CD14-positive monocyte (primary cell): ENCODE measurements around the gene PLEKHA7. TPM values are rescaled to one million over a fixed set of nuclear protein-coding genes. Genes with fewer than 3 reads are reported as not detected.

Experiments used
- DNase-seq, 3 donors: peaks; one replicate each; pipeline ENCODE4 v3.0.0-alpha.2; 2011 to 2022
- H2AFZ ChIP-seq: 2 replicates; pipeline ENCODE4 v1.6.0; 2012; ENCODE audit warnings: mild to moderate bottlenecking, low read depth, low read length, inconsistent platforms; ENCODE audit not compliant: insufficient read depth, poor library complexity, severe bottlenecking
- H3K27ac ChIP-seq, 2 donors: 1 replicate in 1 of 2; 2 replicates in 1 of 2; pipeline ENCODE4 v1.5.1; 2012 to 2013; ENCODE audit warnings: low read length in 2 of 2, control low read depth in 1 of 2, inconsistent platforms in 1 of 2, low read depth in 1 of 2, mild to moderate bottlenecking in 1 of 2
- H3K27me3 ChIP-seq, 2 donors: one replicate each; pipeline versions ENCODE4 v1.6.0 to v1.6.1; 2011 to 2013; ENCODE audit warnings: low read length in 2 of 2; ENCODE audit not compliant: control insufficient read depth in 2 of 2, insufficient read depth in 2 of 2
- H3K36me3 ChIP-seq, 2 donors: replicated peaks in 1 of 2; 1 replicate in 1 of 2; 2 replicates in 1 of 2; pipeline versions ENCODE4 v1.5.1 to v1.6.1; 2012 to 2013; ENCODE audit warnings: low read length in 2 of 2, control low read depth in 1 of 2, inconsistent platforms in 1 of 2, mild to moderate bottlenecking in 1 of 2; ENCODE audit not compliant: insufficient read depth in 2 of 2, control insufficient read depth in 1 of 2
- H3K4me1 ChIP-seq, 2 donors: 1 replicate in 1 of 2; 2 replicates in 1 of 2; pipeline versions ENCODE4 v1.5.1 to v1.6.1; 2012 to 2013; ENCODE audit warnings: low read length in 2 of 2, control low read depth in 1 of 2, inconsistent platforms in 1 of 2, mild to moderate bottlenecking in 1 of 2, moderate library complexity in 1 of 2; ENCODE audit not compliant: insufficient read depth in 2 of 2, control insufficient read depth in 1 of 2
- H3K4me2 ChIP-seq: replicated peaks from 2 replicates; pipeline ENCODE3; 2012; ENCODE audit warnings: low read length, moderate library complexity, mild to moderate bottlenecking; ENCODE audit not compliant: poor library complexity, severe bottlenecking; ENCODE audit errors: extremely low read depth
- H3K4me3 ChIP-seq, 3 experiments: fragments of 200-600 bp in 1 of 3; sonication (generic) in 1 of 3; replicated peaks in 1 of 3; 1 replicate in 2 of 3; 2 replicates in 1 of 3; pipeline ENCODE4 v1.5.1; 2011 to 2013; ENCODE audit warnings: low read length in 3 of 3, mild to moderate bottlenecking in 3 of 3, control low read depth in 2 of 3, low read depth in 2 of 3, inconsistent platforms in 1 of 3, moderate library complexity in 1 of 3
- H3K79me2 ChIP-seq: 2 replicates; pipeline ENCODE4 v1.6.0; 2012; ENCODE audit warnings: mild to moderate bottlenecking, control low read depth, inconsistent platforms, low read length, moderate library complexity; ENCODE audit not compliant: insufficient read depth
- H3K9ac ChIP-seq: 2 replicates; pipeline ENCODE4 v1.6.0; 2017; ENCODE audit warnings: low read length, mild to moderate bottlenecking; ENCODE audit not compliant: insufficient read depth, poor library complexity, severe bottlenecking
- H3K9me3 ChIP-seq, 2 donors: replicated peaks in 1 of 2; 1 replicate in 1 of 2; 2 replicates in 1 of 2; pipeline versions ENCODE4 v1.5.1 to v1.6.1; 2012 to 2013; ENCODE audit warnings: low read length in 2 of 2, control low read depth in 1 of 2; ENCODE audit not compliant: control insufficient read depth in 1 of 2, insufficient read depth in 1 of 2
- H4K20me1 ChIP-seq: 2 replicates; pipeline ENCODE4 v1.6.0; 2012; ENCODE audit warnings: mild to moderate bottlenecking, low read length, control low read depth, moderate library complexity; ENCODE audit not compliant: insufficient read depth
- H3K27ac Mint-ChIP-seq, 7 donors: one replicate each; pipeline ENCODE4 v1.8.0; 2020; ENCODE audit warnings: mild to moderate bottlenecking in 7 of 7, mixed read lengths in 7 of 7, moderate library complexity in 6 of 7, inconsistent platforms in 2 of 7
- H3K27me3 Mint-ChIP-seq, 3 donors: one replicate each; pipeline ENCODE4 v1.8.0; 2021 to 2022; ENCODE audit warnings: low read depth in 3 of 3, mild to moderate bottlenecking in 3 of 3, mixed read lengths in 3 of 3, moderate library complexity in 3 of 3, inconsistent platforms in 1 of 3
- H3K36me3 Mint-ChIP-seq, 2 donors: one replicate each; pipeline ENCODE4 v1.8.0; 2020; ENCODE audit warnings: mixed read lengths in 2 of 2, inconsistent platforms in 1 of 2, mild to moderate bottlenecking in 1 of 2
- H3K4me1 Mint-ChIP-seq: one replicate; pipeline ENCODE4 v1.8.0; 2020; ENCODE audit warnings: mild to moderate bottlenecking, mixed read lengths
- H3K4me3 Mint-ChIP-seq, 2 donors: one replicate each; pipeline ENCODE4 v1.8.0; 2020; ENCODE audit warnings: mild to moderate bottlenecking in 2 of 2, mixed read lengths in 2 of 2, moderate library complexity in 1 of 2
- H3K9me3 Mint-ChIP-seq, 7 donors: one replicate each; pipeline ENCODE4 v1.8.0; 2020 to 2022; ENCODE audit warnings: mixed read lengths in 7 of 7, mild to moderate bottlenecking in 6 of 7, moderate library complexity in 6 of 7, inconsistent platforms in 2 of 7
- WGBS: methylation state at CpG from one replicate; pipeline ENCODE4 v1.1.5; 2013; ENCODE audit warnings: missing lambda C conversion rate; ENCODE audit not compliant: insufficient coverage; 5-methylcytosine and 5-hydroxymethylcytosine counted together
- intact Hi-C, 2 donors: fragments of 100-400 bp; cut with micrococcal nuclease; formaldehyde crosslinking; loops; one replicate each; pipeline versions ENCODE4 v1.15.0 to v1.15.1; 2023
- polyA plus RNA-seq, 3 donors: library from polyadenylated mRNA; depleted of rRNA in 1 of 3; unstranded in 2 of 3; stranded (reverse) in 1 of 3; fragments of 300-500 nt in 2 of 3; fragments of >200 nt in 1 of 3; fragmentation: Illumina TruSeq in 2 of 3; gene quantifications; 1 replicate in 2 of 3; 2 replicates in 1 of 3; pipeline ENCODE4 v1.2.3, GENCODE V29; 2012 to 2021
- TF ChIP-seq, protein P1 (sequence below): fragments of 200-600 bp; IDR thresholded peaks from one replicate; pipeline ENCODE4 v1.8.0; 2022; ENCODE audit warnings: antibody characterized with exemption, mild to moderate bottlenecking

The PLEKHA7 gene
- polyA plus RNA-seq, 3 donors, result 0.05 to 0.92 (median 0.22) TPM

DNA sequence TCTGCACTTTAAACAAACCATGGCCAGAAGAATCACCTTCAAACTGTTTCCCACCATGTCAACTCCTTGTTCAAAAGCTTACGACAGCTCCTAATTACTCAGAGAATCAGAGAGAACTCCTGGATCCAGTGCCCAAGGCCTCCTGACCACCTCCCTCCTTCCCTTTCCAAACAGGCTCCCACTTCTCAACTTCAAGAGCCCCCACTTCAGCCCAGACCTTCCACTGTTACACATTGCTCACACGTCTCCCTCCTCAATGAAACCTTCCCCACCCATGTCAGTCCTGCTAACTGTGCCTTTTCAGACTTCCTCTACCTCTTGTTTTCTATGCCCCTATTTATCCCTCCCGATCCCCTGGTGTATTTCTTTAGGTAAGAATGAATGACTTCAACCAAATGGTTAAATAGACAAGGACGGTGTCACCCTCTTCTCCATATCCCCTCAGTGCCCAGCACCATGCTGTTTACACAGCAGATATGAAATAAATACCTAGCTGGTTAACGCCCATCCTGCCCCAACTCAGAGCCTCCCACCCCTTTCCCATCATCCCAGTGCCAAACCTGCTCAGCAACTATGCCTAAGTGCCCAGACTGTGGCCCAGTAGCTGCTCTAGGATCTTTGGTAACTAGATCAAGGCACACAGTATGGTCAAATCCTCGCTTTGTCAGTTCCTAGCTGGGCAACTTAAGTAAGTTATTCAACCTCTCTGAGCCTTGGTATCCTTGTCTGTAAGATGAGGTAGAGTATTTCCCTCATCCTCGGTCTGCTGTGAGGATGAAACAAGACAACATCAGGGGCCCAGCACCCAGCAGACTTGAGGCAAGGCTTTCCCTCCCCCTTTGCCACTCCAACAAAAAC is 36.8 kb downstream of the PLEKHA7 start:
- intact Hi-C loops, result no loop called here
- no peak overlapping the region for H3K27ac Mint-ChIP-seq
- Histone ChIP-seq H3K27ac (no peak overlapping the region), H3K4me3 (no peak overlapping the region), H3K9ac (no peak overlapping the region), H3K4me1 (no peaks in the 10 kb centered on the region), H3K9me3 (no peaks in the 10 kb centered on the region), H3K4me2 (no peak overlapping the region), H2AFZ (no peak overlapping the region), H3K79me2 (no peaks in the 10 kb centered on the region), H3K36me3 (no peaks in the 10 kb centered on the region), H3K27me3 (no peaks in the 10 kb centered on the region), H4K20me1 (no peaks in the 10 kb centered on the region)
- H3K4me1 Mint-ChIP-seq, result peaks cover 4% of the 10 kb centered on the region
- peaks cover 1 to 2% (median 1%) of the 10 kb centered on the region in 3 donors for H3K27me3 Mint-ChIP-seq
- H3K36me3 Mint-ChIP-seq, result no peaks in the 10 kb centered on the region
- H3K9me3 Mint-ChIP-seq, result no peaks in the 10 kb centered on the region
- DNase-seq, result no peak
- 90% methylated on average over 5 of the region's 7 CpGs for WGBS
- TF ChIP-seq, protein P1, sequence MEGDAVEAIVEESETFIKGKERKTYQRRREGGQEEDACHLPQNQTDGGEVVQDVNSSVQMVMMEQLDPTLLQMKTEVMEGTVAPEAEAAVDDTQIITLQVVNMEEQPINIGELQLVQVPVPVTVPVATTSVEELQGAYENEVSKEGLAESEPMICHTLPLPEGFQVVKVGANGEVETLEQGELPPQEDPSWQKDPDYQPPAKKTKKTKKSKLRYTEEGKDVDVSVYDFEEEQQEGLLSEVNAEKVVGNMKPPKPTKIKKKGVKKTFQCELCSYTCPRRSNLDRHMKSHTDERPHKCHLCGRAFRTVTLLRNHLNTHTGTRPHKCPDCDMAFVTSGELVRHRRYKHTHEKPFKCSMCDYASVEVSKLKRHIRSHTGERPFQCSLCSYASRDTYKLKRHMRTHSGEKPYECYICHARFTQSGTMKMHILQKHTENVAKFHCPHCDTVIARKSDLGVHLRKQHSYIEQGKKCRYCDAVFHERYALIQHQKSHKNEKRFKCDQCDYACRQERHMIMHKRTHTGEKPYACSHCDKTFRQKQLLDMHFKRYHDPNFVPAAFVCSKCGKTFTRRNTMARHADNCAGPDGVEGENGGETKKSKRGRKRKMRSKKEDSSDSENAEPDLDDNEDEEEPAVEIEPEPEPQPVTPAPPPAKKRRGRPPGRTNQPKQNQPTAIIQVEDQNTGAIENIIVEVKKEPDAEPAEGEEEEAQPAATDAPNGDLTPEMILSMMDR, result no peak
- no peak overlapping the region for H3K4me3 Mint-ChIP-seq

DNA sequence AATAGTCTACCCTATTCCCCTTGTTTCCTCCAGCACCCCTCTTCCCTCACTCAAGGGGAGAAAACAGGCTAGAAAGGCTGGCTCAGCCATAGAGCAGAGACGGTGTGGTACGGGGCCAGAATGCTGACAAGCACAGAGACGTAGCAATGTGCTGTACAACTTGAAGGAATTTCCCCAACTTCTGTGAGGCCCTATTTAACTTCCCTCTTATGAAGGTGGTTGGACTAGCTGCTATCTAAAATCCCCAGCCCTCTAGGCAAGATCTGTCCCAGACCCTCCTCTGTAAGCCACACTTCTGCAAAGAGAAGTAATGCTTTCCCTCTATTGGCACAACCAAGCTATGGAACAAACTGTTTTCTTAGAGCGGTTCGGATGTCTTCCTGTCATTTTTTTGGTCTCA is 37.8 kb downstream of the PLEKHA7 start:
- Mint-ChIP-seq H3K27me3 (peaks cover 1 to 2% (median 1%) of the 10 kb centered on the region in 3 donors), H3K36me3 (no peaks in the 10 kb centered on the region), H3K9me3 (no peaks in the 10 kb centered on the region), H3K4me3 (no peak overlapping the region), H3K4me1 (peaks cover 4% of the 10 kb centered on the region), H3K27ac (no peak overlapping the region)
- 68% methylated on average over 2 of the region's 5 CpGs for WGBS
- H3K27ac ChIP-seq, result no peak overlapping the region
- no peak overlapping the region for H2AFZ ChIP-seq
- no peaks in the 10 kb centered on the region for H3K36me3 ChIP-seq
- H3K4me2 ChIP-seq, result no peak overlapping the region
- H3K79me2 ChIP-seq, result no peaks in the 10 kb centered on the region
- no peaks in the 10 kb centered on the region for H3K9me3 ChIP-seq
- H3K27me3 ChIP-seq, result no peaks in the 10 kb centered on the region
- H3K4me3 ChIP-seq, result no peak overlapping the region
- no peaks in the 10 kb centered on the region for H4K20me1 ChIP-seq
- TF ChIP-seq, protein P1, result no peak
- DNase-seq, result no peak
- intact Hi-C loops, result no loop called here
- no peaks in the 10 kb centered on the region for H3K4me1 ChIP-seq
- H3K9ac ChIP-seq, result no peak overlapping the region
